Immature natural killer cell (primary cell): ENCODE results near the gene EYS. TPM values are rescaled to one million over a fixed set of nuclear protein-coding genes. Genes with fewer than 3 reads are reported as not detected.

ENCODE experiments used
- DNase-seq, 3 donors: peaks; one replicate each; pipeline ENCODE4 v3.0.0; 2022; ENCODE audit warnings: mixed read lengths in 1 of 3
- H3K27ac Mint-ChIP-seq, 6 donors: one replicate each; pipeline ENCODE4 v1.8.0; 2020; ENCODE audit warnings: mixed read lengths in 6 of 6, mild to moderate bottlenecking in 5 of 6, inconsistent platforms in 4 of 6, moderate library complexity in 3 of 6
- H3K27me3 Mint-ChIP-seq, 3 donors: one replicate each; pipeline ENCODE4 v1.8.0; 2020 to 2021; ENCODE audit warnings: low read depth in 3 of 3, mild to moderate bottlenecking in 3 of 3, mixed read lengths in 3 of 3, moderate library complexity in 3 of 3, inconsistent platforms in 1 of 3
- H3K36me3 Mint-ChIP-seq, 3 donors: one replicate each; pipeline ENCODE4 v1.8.0; 2020; ENCODE audit warnings: mixed read lengths in 3 of 3, inconsistent platforms in 2 of 3, mild to moderate bottlenecking in 2 of 3
- H3K4me1 Mint-ChIP-seq, 2 donors: one replicate each; pipeline ENCODE4 v1.8.0; 2020; ENCODE audit warnings: inconsistent platforms in 2 of 2, mild to moderate bottlenecking in 2 of 2, mixed read lengths in 2 of 2, moderate library complexity in 1 of 2
- H3K4me3 Mint-ChIP-seq, 5 donors: one replicate each; pipeline ENCODE4 v1.8.0; 2020; ENCODE audit warnings: mild to moderate bottlenecking in 5 of 5, mixed read lengths in 5 of 5, inconsistent platforms in 3 of 5, moderate library complexity in 3 of 5
- H3K9me3 Mint-ChIP-seq, 6 donors: one replicate each; pipeline ENCODE4 v1.8.0; 2020; ENCODE audit warnings: mild to moderate bottlenecking in 6 of 6, mixed read lengths in 6 of 6, inconsistent platforms in 4 of 6, moderate library complexity in 3 of 6
- polyA plus RNA-seq, 3 donors: library from polyadenylated mRNA; unstranded; fragments of 300-500 nt; fragmentation: Illumina TruSeq; gene quantifications; one replicate each; pipeline ENCODE4 v1.2.3, GENCODE V29; 2021

EYS gene
- polyA plus RNA-seq, 3 donors from 2014 or later: not detected

DNA sequence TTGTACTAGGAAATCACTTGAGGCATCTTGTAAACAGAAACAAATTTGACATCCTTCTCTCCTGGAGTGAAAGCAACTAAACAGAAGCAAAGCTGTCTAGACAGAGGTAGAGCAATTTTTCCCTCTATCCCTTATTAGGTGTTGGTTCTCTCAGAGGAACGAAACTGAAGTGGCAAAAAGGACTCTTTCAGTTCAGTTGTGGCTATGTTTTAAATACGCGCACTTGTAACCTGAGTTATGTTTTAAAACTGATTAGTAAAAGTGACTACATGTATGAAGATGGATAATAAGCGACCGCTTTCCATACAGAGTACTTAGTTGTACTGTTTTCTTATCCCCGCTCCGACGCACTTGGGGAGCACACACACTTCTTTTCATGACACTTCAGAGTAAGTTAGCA lies 1520.4 kb downstream of the EYS start:
- H3K36me3 Mint-ChIP-seq: peaks cover 0 to 4% (median 0%) of the 10 kb centered on the region in 3 donors
- H3K9me3 Mint-ChIP-seq: peaks cover 9 to 53% (median 23%) of the 10 kb centered on the region in 6 donors
- H3K27ac Mint-ChIP-seq: no peak overlapping the region
- DNase-seq: no peak
- H3K27me3 Mint-ChIP-seq: peaks cover 0 to 2% (median 0%) of the 10 kb centered on the region in 3 donors
- H3K4me3 Mint-ChIP-seq: no peak overlapping the region
- no peaks in the 10 kb centered on the region for H3K4me1 Mint-ChIP-seq

DNA sequence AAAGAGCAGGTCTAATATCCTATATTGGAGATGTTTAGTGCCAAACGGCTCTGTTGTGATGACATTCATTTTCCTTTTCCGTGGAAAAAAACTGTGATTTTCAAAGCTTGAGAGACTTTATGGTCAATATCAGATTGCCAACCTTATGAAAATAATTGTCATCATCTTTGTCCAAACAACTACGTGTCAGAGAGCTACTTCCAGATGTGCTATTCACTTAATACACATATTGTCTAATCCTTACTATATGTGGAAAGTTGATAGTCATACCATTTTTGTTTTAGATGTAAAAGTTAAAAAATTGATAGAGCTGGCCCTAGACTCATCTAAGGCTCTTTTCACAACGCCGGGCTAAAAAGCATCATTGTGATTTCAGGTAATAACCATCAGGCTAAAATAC lies 1521.4 kb downstream of the EYS start:
- H3K27me3 Mint-ChIP-seq: peaks cover 0 to 2% (median 0%) of the 10 kb centered on the region in 3 donors
- peaks cover 0 to 4% (median 0%) of the 10 kb centered on the region in 3 donors for H3K36me3 Mint-ChIP-seq
- no peak for DNase-seq
- peaks cover 9 to 48% (median 23%) of the 10 kb centered on the region in 6 donors for H3K9me3 Mint-ChIP-seq
- no peaks in the 10 kb centered on the region for H3K4me1 Mint-ChIP-seq
- no peak overlapping the region for H3K4me3 Mint-ChIP-seq
- H3K27ac Mint-ChIP-seq: no peak overlapping the region

GRCh38 chr6:64175296-64175695 lies 1531.7 kb downstream of the EYS start:
- Mint-ChIP-seq H3K4me3 (no peak overlapping the region), H3K36me3 (no peaks in the 10 kb centered on the region), H3K27me3 (no peaks in the 10 kb centered on the region), H3K27ac (no peak overlapping the region), H3K9me3 (peaks cover 5 to 27% (median 15%) of the 10 kb centered on the region in 6 donors), H3K4me1 (no peaks in the 10 kb centered on the region)
- no peak for DNase-seq

DNA sequence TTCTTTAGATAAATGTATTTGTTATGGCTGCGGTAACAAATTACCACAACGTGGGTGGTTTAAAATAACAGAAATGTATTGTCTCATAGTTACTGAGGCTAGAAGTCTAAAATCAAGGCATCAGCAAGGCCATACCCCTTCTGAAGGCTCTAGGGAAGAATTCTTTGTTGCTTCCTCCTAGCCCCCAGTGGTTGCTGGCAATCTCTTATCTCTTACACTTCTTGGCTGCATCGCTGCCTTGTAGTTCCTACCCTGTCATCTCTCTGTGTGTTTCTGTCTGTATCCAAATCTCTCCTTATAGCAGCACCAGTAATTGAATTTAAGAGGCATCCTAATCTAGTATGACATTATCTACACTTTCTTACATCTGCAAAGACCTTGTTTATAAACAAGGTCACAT lies 1536.7 kb downstream of the EYS start:
- Mint-ChIP-seq H3K36me3 (no peaks in the 10 kb centered on the region), H3K27ac (no peak overlapping the region), H3K4me3 (no peak overlapping the region), H3K9me3 (peaks cover 2 to 35% (median 18%) of the 10 kb centered on the region in 6 donors), H3K27me3 (peaks cover 0 to 2% (median 0%) of the 10 kb centered on the region in 3 donors), H3K4me1 (no peaks in the 10 kb centered on the region)
- DNase-seq: no peak

- Mint-ChIP-seq H3K27me3 (peaks cover 0 to 4% (median 0%) of the 10 kb centered on the region in 3 donors), H3K27ac (no peak overlapping the region), H3K4me3 (no peak overlapping the region), H3K4me1 (no peaks in the 10 kb centered on the region), H3K9me3 (peaks cover 4 to 40% (median 19%) of the 10 kb centered on the region in 6 donors), H3K36me3 (no peaks in the 10 kb centered on the region)
- DNase-seq: no peak
Observed at GRCh38 chr6:64160486-64160885, 1546.5 kb downstream of the EYS start.

GRCh38 chr6:64155063-64155462 lies 1552.0 kb downstream of the EYS start:
- DNase-seq: no peak
- Mint-ChIP-seq H3K27me3 (peaks cover 0 to 4% (median 0%) of the 10 kb centered on the region in 3 donors), H3K27ac (no peak overlapping the region), H3K4me3 (no peak overlapping the region), H3K9me3 (peaks cover 2 to 30% (median 14%) of the 10 kb centered on the region in 6 donors), H3K4me1 (no peaks in the 10 kb centered on the region), H3K36me3 (no peaks in the 10 kb centered on the region)

DNA sequence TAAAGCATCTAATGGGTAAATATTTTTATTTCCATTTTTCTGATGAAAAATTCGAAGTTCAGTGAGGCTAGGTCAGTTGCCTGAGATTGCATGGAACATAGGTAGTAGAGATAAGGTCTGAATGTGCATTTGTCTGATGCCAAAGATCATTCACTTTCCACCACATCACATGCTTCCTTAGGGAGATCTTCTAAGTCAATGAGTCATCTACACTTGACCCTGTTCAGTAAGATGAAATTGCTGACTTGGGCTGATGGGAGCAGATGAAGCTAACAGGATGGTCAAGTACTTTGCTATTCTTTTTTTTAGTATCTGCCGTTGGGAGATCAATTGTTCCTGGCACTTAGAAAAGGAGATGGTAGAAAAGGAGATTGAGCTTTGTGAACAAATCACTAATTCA lies 1560.2 kb downstream of the EYS start:
- peaks cover 4 to 30% (median 9%) of the 10 kb centered on the region in 6 donors for H3K9me3 Mint-ChIP-seq
- no peaks in the 10 kb centered on the region for H3K4me1 Mint-ChIP-seq
- H3K4me3 Mint-ChIP-seq: no peak overlapping the region
- H3K27ac Mint-ChIP-seq: no peak overlapping the region
- H3K36me3 Mint-ChIP-seq: peaks cover 0 to 6% (median 0%) of the 10 kb centered on the region in 3 donors
- DNase-seq: no peak
- H3K27me3 Mint-ChIP-seq: no peaks in the 10 kb centered on the region

DNA sequence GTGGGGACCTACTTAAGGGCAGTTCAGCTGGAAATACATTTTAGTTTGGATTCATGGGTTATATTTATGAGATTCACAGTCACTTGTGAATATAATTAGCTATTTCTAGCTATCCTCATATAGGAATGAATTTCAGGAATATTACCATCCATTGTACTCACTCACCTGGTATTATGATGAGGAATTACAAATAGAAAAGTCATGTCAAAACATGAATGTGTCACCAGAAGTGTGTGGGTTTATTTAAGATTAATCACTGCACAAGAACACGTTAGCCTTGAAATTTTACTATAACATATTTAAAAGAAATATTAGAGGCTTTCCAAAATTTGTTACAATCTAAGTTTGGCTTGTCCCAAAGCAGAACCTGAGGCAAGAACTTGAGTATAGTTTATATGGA lies 1560.9 kb downstream of the EYS start:
- Mint-ChIP-seq H3K27ac (no peak overlapping the region), H3K27me3 (no peaks in the 10 kb centered on the region), H3K9me3 (peaks cover 6 to 30% (median 10%) of the 10 kb centered on the region in 6 donors), H3K4me3 (no peak overlapping the region), H3K36me3 (peaks cover 0 to 6% (median 0%) of the 10 kb centered on the region in 3 donors), H3K4me1 (no peaks in the 10 kb centered on the region)
- no peak for DNase-seq

DNA sequence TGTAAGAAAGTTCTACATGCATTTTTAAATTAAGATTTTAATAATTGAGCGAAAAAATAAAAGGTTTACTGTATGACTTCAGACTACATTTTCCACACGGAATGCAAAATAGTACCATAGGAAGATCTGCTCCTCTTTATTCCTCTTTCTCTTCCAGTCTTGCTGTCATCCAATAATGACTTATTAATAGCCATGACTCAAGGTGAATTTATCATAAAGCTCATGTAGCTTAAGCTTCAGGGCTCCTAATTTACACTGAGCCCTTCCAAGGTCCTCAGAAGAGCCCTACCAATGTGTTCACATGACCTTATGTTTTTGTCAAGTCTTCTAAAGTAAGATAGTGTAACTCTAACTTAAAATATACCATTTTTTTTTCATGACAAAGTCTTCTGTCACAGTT lies 1561.4 kb downstream of the EYS start:
- no peak for DNase-seq
- Mint-ChIP-seq H3K27me3 (no peaks in the 10 kb centered on the region), H3K36me3 (peaks cover 0 to 6% (median 0%) of the 10 kb centered on the region in 3 donors), H3K27ac (no peak overlapping the region), H3K9me3 (peaks cover 6 to 30% (median 11%) of the 10 kb centered on the region in 6 donors), H3K4me1 (no peaks in the 10 kb centered on the region), H3K4me3 (no peak overlapping the region)

- peaks cover 0 to 8% (median 0%) of the 10 kb centered on the region in 3 donors for H3K36me3 Mint-ChIP-seq
- no peak for DNase-seq
Observed at GRCh38 chr6:64143101-64143500, 1563.9 kb downstream of the EYS start.

DNA sequence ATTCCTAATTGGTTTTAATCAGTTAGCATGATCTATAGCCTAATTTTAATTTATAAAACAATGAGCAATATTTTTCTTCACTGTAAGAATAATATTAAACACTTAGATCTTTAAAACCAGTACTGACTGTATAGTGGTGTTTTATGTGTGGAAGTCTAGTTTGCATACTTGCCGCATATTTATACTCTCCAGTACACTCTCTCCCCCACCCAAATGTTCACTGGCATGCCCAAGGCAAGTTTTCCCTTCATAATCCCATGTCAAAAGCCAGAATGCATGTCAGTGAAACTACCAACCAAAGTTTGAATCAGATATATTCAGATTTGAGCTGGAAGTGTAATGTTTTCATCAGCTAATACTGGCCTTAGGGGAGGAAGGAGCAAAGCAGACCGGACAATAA lies 1565.3 kb downstream of the EYS start:
- H3K27ac Mint-ChIP-seq: no peak overlapping the region
- H3K4me1 Mint-ChIP-seq: no peaks in the 10 kb centered on the region
- H3K9me3 Mint-ChIP-seq: peaks cover 8 to 37% (median 20%) of the 10 kb centered on the region in 6 donors
- peaks cover 0 to 9% (median 0%) of the 10 kb centered on the region in 3 donors for H3K36me3 Mint-ChIP-seq
- DNase-seq: no peak
- H3K4me3 Mint-ChIP-seq: no peak overlapping the region
- H3K27me3 Mint-ChIP-seq: no peaks in the 10 kb centered on the region

More at GRCh38 chr6:64143101-64143500, 1563.9 kb downstream of the EYS start:
- Mint-ChIP-seq H3K4me1 (no peaks in the 10 kb centered on the region), H3K27ac (no peak overlapping the region), H3K9me3 (peaks cover 6 to 38% (median 15%) of the 10 kb centered on the region in 6 donors), H3K27me3 (no peaks in the 10 kb centered on the region), H3K4me3 (no peak overlapping the region)

DNA sequence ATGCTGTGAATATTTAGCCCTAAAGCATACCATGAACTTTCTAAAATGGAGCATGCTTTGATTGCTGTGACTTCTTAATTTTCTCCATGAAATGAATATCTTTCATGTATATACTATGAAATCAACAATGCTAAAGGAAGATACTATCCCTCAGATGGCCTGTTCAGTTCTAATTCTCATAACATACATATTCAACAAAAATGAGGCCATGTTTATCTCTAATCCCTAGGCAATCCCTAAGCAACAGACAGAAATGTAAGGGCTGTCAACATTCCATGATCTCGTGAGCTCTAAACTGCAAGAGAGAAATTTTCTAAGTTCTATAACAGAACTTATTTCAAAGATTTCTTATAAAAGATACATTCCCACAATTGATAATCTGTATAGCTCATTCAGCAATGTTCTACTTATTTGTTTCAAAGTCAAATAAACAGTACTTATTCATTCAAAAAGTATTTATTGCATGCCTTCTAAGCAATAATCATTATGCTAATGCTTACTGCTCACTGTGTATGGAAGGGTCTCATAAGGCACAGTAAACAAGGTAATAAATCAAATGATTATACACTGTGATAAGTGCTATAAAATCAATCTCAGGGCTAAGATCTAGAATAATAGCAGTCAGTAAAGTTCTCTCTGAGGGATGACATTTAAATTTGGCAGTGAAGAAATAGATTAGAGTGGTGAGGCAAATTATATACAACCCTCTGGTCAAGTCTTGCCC lies 1578.6 kb downstream of the EYS start:
- Mint-ChIP-seq H3K27me3 (no peaks in the 10 kb centered on the region), H3K27ac (no peak overlapping the region), H3K9me3 (peaks cover 13 to 46% (median 20%) of the 10 kb centered on the region in 6 donors), H3K36me3 (peaks cover 0 to 4% (median 0%) of the 10 kb centered on the region in 3 donors), H3K4me1 (no peaks in the 10 kb centered on the region), H3K4me3 (no peak overlapping the region)
- no peak for DNase-seq

DNA sequence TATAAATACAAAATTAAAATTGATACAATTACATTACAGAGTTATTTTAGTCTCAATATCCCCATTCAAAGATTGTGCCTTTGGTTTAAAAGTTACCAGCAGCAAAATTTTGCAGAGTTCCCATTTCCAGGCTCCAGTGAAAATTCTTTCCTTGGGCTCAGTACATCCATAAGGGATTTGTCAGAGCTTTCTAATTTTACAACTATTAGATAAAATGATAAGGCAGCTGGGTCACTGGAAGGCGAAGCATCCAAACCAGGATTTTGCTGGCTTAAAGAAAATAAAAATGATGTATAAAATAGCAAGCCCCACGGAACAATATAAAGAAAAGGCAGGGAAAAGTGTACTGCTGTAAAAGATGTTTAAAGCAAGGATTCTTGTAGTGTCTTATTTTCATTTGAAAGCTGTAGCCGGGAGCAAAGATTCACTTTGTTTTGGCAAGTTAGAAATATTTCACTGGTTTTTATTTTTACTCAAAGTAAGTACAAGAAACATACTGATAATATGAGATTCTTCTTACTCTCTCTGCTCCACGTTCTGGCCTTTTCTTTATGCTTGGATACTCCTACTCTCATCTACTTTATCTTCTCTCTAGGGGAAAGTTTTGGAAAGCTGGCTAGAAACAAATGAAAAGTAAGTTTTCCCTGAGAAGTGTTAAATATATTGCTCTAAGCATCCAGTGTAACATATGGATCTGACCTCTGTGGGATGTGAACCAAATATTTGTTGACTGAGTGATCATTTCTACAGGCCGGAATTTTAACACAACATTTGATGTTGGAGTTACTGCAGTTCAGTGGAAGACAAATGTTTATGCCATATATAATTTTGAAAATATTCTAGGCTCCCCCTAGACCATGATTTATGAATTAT lies 1583.0 kb downstream of the EYS start:
- peaks cover 10 to 53% (median 24%) of the 10 kb centered on the region in 6 donors for H3K9me3 Mint-ChIP-seq
- no peak for DNase-seq
- no peaks in the 10 kb centered on the region for H3K27me3 Mint-ChIP-seq
- H3K4me3 Mint-ChIP-seq: no peak overlapping the region
- no peaks in the 10 kb centered on the region for H3K4me1 Mint-ChIP-seq
- peaks cover 0 to 4% (median 0%) of the 10 kb centered on the region in 3 donors for H3K36me3 Mint-ChIP-seq
- H3K27ac Mint-ChIP-seq: no peak overlapping the region
